ENCODE measurements around the gene STMN3.

- TF ChIP-seq CTCF (IDR thresholded peaks at IDR 0.05) = no peak
- no peak for TF ChIP-seq POLR2A (IDR thresholded peaks at IDR 0.05)
- no peak for TF ChIP-seq POLR2AphosphoS5 (IDR thresholded peaks at IDR 0.05)
These were observed 32.2 kb downstream of the STMN3 start for GRCh38 chr20:63620991-63621390.

All from breast epithelium (tissue), 3 donors.